HEK293T (cell line): ENCODE measurements around the gene ISL2.

Source experiments
- ARNT ChIP-seq: fragments of 450-650 bp; IDR thresholded peaks from 2 replicates; pipeline ENCODE4 v1.6.1; 2017; ENCODE audit warnings: mild to moderate bottlenecking
- CTBP1 ChIP-seq: fragments of 450-650 bp; IDR thresholded peaks from 2 replicates; pipeline ENCODE4 v1.6.1; 2016; ENCODE audit warnings: borderline replicate concordance
- ELF4 ChIP-seq: fragments of 450-650 bp; IDR thresholded peaks from 2 replicates; pipeline ENCODE4 v1.6.1; 2017; ENCODE audit warnings: antibody characterized with exemption
- FOXA1 ChIP-seq: fragments of 450-650 bp; IDR thresholded peaks from 2 replicates; pipeline ENCODE4 v1.6.1; 2016; ENCODE audit warnings: mild to moderate bottlenecking
- FOXK2 ChIP-seq: fragments of 450-650 bp; IDR thresholded peaks from 2 replicates; pipeline ENCODE4 v1.6.1; 2016; ENCODE audit warnings: mild to moderate bottlenecking
- FOXM1 ChIP-seq: fragments of 450-650 bp; IDR thresholded peaks from 2 replicates; pipeline ENCODE4 v1.6.1; 2017; ENCODE audit warnings: mild to moderate bottlenecking, borderline replicate concordance
- HDGF ChIP-seq: fragments of 450-650 bp; IDR thresholded peaks from 2 replicates; pipeline ENCODE4 v1.6.1; 2017; ENCODE audit warnings: antibody characterized with exemption, borderline replicate concordance
- L3MBTL2 ChIP-seq: fragments of 450-650 bp; conservative IDR thresholded peaks from 2 replicates; pipeline ENCODE4 v1.6.1; 2016; ENCODE audit warnings: mild to moderate bottlenecking
- LEF1 ChIP-seq: fragments of 450-650 bp; IDR thresholded peaks from 2 replicates; pipeline ENCODE4 v1.6.1; 2017; ENCODE audit warnings: mild to moderate bottlenecking, borderline replicate concordance
- NFRKB ChIP-seq: fragments of 450-650 bp; IDR thresholded peaks from 2 replicates; pipeline ENCODE4 v1.6.1; 2016; ENCODE audit warnings: mild to moderate bottlenecking, moderate library complexity
- SP1 ChIP-seq: fragments of 450-650 bp; IDR thresholded peaks from 2 replicates; pipeline ENCODE4 v1.6.1; 2017
- TARDBP ChIP-seq: fragments of 450-650 bp; IDR thresholded peaks from 2 replicates; pipeline ENCODE4 v1.6.1; 2016

DNA sequence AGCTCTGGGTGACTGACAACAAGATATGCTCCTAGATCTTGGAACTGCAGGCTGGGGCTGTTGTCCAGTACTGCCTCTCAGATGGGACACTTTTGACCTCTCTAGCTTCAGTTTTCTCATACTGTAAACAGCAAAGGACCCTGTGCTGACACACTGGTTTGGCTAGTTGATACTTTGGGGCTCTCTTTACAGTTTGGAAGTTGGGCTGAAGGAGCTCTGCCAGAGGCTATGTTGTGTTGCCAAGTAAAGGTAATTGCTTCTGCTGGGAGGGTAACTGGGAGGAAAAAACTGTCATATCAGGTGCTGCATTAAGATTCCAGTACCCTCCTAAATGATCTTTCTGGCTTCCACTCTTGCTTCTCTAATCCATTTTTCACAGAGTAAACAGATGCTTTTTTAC is 54.0 kb downstream of the ISL2 start:
- TF ChIP-seq ARNT (no peak), HDGF (no peak), FOXA1 (no peak), CTBP1 (no peak), LEF1 (no peak), FOXK2 (no peak), NFRKB (no peak), SP1 (no peak), FOXM1 (no peak), L3MBTL2 (no peak), ELF4 (no peak), TARDBP (no peak)
